ENCODE results near the gene CBFB.

CBFB gene

DNA sequence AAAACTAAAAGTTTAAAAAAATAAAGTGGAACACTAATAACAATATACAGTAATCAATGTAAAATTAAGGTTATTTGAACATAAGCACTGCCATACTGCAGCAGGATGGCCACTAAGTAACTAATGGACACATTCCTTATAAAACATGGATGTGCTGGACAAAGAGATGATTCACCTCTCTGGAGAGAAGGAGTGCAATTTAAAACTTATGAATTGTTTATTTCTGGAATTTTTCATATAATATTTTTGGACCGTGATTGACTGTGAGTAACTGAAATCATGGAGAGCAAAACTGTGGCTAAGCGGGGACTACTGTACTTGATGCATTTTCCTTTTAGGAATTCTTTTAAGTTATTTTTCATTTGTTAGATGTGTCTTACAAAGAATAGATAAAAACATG, 21.8 kb downstream of the CBFB start:
- no peak for ATAC-seq

DNA sequence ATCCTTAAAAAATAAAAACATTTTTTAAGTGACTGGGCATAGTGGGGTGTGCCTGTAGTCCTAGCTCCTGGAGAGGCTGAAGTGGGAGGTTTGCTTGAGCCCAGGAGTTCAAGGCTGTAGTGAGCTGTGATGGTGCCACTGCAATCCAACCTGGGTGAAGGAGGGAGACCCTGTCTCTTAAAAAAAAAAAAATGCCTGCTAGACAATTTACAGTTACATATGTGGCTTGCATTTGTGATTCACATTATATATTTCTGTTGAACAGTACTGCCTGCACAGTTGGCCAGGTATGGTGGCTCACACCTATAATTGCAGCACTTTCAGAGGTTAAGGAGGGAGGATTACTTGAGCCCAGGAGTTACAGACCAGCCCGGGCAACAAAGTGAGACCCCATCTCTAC, 23.4 kb downstream of the CBFB start:
- ATAC-seq: no peak

DNA sequence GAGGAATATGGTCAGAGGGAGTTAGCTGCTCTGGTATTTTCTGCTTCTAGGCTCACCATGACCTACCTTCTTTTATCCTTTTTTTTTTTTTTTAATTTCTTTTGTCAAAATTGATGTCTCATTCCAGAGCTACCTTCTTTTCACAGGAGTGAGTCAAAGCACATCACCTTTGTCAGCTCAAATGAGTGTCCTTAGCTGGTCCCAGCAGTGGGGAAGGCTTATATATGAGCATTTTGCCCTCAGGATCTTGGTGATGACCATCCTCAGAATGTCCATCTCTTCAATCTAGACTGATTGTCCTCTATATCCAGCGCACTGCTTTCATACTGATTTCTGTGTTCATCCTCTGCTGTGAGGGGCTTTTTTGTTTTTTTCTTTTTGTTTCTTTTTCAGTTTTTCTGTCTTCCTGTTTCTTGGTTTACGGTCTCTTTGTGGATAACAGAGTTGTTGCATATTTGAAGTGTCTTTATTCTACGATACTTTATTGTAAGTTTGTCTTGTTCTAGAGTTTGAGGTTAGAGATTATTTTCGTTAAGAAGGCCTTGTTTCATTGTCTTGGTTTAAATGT, 24.9 kb downstream of the CBFB start:
- ATAC-seq: peak in 1 of 2 donors; percentile 9

DNA sequence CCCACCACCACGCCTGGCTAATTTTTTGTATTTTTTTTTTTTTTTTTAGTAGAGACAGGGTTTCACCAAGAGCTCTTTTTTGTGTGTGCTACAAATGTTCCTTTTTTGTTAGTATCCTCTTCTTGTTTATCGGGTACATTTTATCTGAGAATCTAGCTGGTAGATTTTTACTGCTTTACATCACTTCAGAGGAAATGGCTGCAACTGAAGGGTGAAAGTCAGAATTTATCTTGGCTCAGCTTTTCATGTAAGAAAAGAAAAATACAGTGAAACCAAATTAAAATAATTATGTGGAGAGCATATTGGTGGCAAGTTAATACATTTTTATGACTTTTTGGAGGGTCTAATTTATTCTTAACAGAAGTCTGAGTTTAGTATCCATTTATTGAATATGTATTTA, 26.0 kb downstream of the CBFB start:
- ATAC-seq: no peak

DNA sequence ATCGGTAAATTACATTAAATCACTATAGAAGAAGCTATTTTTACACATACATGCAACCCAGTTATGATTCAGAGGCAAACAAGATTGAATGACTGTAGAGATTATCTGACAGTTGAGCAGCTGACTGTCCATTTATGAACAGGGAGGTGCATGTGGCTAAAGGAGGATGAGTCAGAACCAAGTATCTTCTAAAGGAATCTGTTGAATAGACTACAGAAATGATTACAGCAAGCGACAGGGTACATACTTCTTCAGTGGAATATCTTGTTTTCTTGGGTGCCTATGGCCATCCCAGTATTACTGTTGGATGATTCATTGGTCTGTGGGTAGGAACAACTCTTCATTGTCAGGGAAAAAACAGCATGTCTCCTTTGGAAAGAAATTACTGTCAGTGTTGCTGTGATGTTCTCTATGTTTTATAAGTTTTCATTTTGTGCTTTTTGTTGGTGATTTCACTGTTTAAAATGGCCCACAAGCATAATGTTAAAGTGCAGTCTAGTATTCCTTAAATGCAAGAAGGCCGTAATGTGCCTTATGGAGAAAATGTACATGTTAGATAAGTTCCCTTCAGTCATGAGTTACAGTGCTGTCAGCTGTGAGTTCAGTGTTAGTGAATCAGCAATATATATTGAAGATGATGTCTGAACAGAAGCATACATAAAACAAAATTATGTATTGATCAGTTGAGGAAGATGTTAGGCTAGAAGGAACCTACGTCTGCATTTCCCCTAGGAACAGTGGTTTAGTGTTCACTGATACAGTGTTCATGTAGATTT, 27.0 kb downstream of the CBFB start:
- peak; percentile 93 to 94 for ATAC-seq

DNA sequence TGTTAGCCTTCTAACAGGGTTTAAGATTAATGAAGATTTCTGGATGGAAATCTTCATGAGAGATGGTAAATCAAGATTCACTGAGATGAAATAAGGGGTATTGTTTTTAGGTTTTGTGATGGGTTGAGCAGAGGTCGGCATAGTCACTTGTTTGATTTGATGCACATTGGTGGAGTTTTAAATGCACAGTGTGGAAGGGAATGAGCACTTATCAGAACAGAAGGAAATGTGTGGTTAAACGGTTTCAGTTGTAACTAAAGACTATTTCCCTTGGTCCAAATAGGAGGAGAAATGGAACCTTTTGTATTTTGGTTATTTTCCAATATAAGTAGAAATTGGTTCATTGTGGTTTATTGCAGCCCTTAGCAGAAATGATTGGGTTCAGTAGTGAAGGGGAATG, 34.1 kb downstream of the CBFB start:
- no peak for ATAC-seq

DNA sequence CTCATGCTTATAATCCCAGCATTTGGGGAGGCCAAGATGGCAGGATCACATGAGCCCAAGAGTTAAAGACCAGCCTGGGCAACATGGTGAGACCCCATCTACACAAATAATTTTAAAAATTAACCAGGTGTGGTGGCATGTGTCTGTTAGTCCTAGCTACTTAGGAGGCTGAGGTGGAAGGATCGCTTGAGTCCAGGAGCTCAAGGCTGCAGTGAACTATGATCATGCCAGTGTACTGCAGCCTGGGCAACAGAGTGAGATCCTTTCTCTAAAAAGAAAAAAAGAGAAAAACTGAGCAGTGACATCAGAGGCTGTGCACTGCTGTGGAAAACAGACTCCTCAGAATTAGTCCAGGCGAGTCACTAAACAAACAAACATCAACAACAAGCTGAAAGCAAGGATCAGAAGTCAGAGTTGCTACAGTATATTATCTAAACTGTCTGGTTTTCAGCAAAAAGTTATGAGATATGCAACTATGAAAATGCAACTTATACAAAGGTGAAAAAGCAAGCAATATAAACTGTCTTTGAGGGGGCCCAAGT, 39.3 kb downstream of the CBFB start:
- no peak for ATAC-seq

DNA sequence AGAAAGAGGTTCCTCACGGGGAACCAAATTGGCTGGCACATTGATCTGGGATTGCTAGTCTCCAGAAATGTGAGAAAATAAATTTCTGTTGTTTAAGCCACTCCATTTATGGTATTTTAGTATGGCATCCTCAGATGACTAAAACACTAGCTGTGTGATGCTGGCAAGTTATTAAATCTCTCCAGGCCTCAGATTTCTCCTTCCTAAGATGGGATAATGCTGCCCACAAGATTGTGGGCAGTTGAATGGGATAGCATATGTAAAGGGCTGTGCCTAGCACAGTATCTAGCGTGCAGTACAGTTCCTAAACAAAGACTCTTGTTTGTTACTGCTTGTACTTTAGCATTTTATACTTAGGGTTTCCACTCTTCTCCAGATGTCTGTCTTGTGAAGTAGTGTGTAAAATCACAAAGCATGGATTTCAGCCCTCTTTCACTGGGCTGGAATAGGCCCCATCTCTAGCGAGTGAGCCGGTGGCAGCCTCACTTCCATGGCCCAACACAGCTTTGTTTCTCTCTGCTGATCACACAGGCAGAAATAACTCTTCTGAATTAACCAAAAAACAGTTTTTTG, 42.6 kb downstream of the CBFB start:
- ATAC-seq: no peak

DNA sequence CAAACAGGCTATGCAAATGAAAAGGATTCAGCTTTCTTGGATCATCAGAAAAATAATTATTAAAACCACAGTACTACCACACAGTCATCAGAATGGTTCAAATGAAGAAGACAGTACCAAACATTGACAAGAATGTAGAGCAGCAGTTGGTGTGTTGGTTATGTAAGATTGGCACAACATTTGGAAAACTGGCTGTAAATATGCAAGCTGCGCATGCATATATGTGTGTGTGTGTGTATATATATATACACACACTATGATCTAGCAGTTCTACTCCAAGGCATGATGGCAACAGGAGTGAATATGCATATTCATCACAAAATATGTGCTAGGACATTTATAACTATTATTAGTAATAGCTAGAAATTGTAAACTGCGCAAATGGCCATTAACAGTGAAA, 46.4 kb downstream of the CBFB start:
- ATAC-seq: no peak

DNA sequence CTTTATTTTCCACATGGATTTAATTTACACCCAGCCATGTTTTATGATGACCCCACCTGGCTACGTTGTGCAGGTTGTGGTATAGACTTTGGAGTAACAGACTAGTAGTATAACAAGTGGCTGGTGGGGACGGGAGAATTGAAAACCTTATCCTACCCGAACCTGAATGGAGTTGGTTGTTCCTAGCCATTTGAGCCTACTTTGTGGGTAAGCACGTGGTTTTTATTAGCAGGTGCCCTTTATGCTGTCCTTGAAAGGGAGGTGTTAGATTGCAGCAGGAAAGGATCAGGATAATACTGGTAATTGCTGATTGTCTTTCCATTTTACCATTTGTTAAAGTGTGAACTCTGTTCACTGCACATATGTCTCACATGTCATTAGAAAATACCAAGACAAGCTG, 48.9 kb downstream of the CBFB start:
- no peak for ATAC-seq

DNA sequence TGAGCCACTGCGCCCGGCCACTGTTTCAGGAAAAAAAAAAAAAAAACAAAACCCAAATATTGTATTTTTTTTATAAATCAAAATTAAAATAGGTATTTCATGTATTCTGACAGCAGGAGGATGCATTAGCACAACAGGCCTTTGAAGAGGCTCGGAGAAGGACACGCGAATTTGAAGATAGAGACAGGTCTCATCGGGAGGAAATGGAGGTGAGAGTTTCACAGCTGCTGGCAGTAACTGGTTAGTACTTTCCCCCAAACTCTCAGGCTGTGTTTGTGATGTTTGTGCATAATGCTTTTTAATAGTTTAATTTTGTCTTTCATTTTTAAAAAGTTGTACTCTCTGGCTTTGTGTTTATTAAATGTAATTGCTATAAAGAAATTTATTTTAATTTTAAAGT, 53.2 kb downstream of the CBFB start:
- no peak for ATAC-seq

DNA sequence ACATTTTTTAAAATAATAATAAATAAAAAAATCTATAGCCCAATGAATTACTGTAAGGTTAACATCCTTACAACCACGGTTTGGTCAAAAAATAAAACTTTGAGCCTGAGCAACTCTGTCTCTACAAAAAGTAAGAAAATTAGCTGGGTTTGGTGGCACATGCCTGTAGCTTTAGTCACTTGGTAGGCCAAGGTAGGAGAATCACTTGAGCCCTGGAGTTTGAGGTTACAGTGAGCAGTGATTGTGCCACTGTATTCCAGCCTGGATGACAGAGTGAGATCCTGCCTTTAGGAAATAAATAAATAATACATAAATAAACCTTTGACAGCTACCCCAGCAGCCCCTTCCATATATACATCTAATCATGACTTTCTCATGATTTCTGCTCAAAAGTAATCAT, 53.9 kb downstream of the CBFB start:
- ATAC-seq: no peak

DNA sequence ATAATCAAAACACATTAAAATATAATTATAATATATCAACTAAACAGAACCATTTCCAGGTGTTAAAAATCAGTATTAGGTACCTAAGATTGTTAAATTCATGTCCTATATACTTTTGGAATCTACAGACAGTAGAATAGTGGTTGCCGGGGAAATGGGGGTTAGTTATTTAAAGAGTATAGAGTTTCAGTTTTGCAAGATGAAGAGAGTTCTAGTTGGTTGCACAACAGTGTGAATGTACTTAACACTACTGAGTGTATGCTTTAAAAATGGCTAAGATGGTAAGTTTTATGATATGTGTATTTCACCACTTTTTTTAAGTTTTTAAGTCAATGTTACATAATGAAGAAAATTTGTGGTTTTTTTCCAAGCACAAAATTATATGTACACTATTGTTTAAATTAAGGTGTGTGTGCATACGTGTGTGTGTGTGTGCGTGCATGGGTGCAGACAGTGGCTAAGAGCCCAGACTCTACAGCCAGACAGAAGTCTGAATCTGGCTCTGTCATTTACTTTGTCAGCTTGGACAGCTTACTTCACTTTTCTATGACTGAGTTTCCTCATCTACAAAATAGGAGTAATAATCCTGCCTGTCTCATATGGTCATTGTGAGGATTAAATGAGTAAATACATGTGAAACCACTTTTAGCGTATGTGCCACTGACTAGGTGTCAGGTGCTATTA, 55.5 kb downstream of the CBFB start:
- ATAC-seq: no peak

DNA sequence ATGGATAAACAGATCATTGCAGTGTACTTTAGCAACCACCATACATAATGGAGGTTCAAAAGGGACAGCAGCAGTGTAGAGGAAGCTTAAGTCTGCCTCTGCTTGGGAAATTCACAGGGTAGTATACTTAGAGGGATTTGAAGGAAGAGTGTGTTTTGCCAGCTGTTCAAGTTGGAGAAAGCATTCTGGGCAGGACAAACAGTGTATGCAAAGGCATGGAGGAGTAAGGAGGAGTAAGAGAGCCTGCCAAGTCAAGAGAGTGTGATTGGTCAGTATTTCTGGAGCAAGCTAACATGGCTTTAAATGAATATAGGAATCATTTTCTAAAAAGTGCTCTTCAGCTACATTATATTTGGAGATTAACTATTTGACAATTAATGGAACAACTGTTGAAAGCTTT, 57.9 kb downstream of the CBFB start:
- ATAC-seq: no peak

DNA sequence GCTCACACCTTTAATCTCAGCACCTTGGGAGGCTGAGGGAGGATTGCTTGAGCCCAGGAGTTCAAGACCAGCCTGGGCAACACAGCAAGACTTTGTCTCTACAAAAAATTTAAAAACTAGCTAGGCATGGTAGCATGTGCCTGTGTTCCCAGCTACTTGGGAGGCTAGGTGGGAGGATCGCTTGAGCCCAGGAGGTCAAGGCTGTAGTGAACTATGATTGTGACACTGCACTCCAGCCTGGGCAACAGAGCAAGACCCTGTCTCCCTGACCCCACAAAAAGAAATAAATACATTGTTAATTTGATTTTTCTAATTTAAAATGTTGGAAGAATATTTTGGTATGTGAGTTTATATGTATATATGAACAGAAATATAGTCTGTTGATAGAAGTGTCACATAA, 58.3 kb downstream of the CBFB start:
- no peak for ATAC-seq

DNA sequence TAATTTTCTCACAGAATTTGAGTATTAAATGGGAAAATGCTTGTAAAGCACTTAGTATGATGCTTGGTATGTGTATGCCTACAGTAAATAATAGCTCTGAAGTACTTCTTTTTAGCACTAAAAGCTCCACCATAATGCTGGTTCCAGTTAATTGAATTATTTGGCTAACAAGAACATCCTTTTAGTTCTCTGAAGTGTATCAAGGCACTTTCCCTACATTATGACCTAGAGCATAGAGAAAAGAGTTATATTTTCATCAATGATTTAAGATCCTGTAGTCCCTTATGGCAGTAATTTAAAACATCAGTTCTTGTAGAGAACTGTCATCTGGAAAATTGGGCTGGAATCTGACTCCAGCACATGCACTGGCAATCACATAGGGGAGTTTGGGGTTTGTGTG, 58.9 kb downstream of the CBFB start:
- ATAC-seq: no peak

DNA sequence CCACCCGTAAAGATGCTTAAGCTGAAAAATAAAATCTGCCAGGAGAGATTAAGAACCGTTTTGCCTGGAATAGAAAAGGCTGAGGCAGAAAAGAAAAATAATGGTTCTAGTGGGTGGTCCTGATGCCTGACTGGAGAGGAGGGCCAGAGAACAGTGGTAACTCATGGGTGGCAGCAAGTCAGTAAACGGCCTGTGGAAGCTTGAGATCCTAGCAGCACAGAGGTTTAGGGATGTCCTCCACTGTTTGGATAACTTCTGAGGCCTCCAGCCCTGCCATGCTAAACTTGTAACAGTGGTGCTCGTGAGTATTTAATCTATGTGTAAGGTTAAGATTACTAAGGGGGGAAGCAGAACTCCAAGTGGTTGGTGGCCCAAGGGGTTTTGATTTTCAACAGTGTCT, 59.6 kb downstream of the CBFB start:
- ATAC-seq: no peak

DNA sequence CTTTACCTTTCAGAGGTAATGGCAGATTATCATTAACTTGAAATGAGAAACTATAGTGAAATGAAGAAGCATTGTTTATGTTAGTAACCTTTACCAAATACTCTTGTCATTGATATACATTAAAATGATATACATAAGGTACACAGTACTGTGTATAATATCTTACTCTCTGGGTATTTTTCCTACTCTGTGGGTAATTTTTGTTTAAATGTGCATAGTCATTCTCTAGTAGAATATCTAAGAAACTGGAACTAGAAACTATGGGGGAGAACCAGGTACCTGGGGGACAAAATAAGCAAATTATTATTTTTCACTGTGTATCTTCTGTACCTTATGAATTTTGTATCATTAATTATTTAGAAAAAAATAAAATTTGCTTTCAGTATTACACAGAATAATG, 60.2 kb downstream of the CBFB start:
- no peak for ATAC-seq

DNA sequence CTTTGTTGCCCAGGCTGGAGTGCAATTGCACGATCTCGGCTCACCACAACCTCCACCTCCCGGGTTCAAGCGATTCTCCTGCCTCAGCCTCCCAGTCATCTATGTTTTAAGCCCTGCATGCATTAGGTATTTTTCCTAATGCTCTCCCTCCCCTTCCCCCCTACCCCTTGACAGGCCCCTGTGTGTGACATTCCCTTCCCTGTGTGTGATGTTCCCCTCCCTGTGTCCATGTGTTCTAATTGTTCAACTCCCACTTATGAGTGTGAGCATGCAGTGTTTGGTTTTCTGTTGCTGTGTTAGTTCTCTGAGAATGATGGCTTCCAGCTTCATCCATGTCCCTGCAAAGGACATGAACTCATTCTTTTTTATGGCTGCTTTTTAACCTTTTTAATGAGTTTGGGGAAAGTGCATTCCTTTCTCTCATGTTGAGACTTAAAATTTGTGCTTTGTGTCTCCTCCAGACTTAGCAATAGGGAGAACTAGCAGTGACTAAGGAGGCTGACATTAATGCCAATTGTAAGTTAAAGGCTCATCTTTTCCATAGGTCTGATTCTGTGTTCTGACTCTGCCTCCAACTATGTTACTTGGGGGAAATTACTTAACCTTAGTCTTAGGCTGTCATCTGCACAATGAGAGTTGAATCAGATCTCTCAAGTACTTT, 63.1 kb downstream of the CBFB start:
- ATAC-seq: peak; percentile 55 to 82

DNA sequence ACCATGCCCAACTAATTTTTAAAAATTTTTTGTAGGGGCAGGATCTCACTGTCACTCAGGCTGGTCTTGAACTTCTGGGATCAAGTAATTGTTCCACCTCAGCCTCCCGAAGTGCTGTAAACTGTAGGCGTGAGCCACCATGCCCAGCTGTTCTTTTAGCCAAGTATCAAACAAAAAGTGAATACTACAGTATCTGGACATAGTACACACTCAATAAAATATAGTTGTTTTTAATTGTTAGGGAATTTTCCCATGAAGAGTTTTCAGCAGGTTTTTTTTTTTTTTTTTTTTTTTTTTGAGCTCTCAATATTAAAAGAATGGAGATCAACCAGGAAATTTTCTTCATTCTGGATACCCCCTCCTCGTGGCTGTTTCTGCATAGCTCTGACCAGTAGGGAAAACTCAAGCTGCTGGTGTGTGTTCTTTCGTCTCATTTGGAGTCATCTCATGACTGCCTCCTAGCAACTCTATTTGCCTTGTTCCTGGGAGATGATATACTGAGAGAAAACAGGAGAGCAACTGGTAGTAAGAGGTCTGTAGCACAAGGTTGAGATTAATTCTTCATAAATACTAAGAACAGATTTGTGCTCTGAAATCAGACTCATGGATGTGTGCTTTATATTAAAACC, 64.3 kb downstream of the CBFB start:
- ATAC-seq: no peak

DNA sequence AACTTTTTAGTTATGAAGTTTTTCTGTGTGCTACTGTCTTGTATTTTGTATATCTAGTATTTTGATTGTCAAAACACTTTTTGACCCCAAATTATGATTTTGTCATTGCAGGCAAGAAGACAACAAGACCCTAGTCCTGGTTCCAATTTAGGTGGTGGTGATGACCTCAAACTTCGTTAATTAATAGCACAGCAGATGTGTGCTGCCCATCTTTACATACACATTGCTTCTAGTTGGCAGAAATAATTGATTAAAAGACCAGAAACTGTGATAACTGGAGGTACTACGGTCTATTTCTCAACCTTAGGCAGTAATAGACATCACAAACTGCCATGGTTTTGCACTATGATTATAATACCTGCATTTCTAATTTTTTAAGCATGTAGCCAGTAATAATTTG, 69.7 kb downstream of the CBFB start:
- ATAC-seq: no peak

DNA sequence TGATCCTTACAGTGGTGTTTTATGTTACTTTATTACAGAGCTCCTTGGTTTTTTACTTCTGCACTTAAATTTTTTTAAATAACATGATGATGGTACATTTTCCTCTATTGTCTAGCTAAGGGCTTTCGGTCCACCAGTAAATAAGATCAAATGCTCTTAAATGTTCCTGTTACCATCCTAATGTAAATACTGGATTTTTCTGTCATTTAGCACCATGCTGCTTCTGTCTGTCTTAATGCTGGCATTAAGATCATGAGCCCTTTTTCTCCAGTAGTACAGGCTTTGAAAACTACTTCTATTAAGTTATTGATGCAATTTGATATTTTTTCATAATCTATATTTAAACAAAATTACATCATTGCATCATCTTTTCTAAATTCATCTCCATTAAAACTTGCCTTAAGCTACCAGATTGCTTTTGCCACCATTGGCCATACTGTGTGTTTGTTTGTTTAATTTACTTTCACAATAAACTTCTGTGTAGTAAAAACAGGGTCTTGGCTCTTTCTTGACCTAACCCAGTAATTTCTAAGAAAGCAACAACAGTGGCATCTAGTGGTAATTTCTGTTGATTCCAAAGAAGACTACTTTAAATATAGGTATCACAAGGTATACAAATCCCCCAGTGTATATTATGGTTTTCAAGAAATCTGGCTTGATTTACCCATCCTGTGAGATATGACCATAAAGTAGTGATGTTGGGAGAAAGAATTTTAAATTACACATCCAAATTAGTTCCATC, 71.8 kb downstream of the CBFB start:
- no peak for ATAC-seq
